ENCODE measurements around the gene NARF. TPM values are rescaled to one million over a fixed set of nuclear protein-coding genes. Genes with fewer than 3 reads are reported as not detected.

The NARF gene
- total and polyA plus RNA-seq, 2 experiments from 2014 or later = 113 to 215 TPM

DNA sequence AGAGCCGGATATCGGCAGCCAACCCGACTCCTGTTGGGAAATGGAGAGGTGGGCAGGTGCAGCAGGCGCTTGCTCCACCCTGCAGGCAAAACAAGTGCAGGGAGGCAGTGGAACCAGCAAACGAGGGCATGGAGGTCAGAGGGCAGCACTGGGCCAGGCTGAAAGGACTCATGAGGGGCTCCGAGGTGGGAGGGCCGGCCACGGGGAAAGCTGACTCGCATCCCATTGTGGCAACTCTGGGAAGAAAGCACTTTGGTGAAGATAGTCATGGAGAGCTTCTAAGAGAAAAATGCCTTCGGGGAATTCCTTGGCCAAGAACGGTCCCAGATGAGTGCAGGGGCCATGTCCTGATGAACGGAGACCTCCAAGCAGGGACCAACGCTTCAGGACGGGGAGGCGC is 12.4 kb upstream of the NARF start:
- Histone ChIP-seq H3K27me3 (no peaks in the 10 kb centered on the region), H3K36me3 (no peaks in the 10 kb centered on the region), H3K9me3 (ENCODE audit: low read depth) (no peaks in the 10 kb centered on the region), H3K4me3 (no peak overlapping the region), H3K27ac (no peak overlapping the region), H3K4me1 (ENCODE audit: low read depth) (peaks cover 4% of the 10 kb centered on the region)
- TF ChIP-seq, protein P1, sequence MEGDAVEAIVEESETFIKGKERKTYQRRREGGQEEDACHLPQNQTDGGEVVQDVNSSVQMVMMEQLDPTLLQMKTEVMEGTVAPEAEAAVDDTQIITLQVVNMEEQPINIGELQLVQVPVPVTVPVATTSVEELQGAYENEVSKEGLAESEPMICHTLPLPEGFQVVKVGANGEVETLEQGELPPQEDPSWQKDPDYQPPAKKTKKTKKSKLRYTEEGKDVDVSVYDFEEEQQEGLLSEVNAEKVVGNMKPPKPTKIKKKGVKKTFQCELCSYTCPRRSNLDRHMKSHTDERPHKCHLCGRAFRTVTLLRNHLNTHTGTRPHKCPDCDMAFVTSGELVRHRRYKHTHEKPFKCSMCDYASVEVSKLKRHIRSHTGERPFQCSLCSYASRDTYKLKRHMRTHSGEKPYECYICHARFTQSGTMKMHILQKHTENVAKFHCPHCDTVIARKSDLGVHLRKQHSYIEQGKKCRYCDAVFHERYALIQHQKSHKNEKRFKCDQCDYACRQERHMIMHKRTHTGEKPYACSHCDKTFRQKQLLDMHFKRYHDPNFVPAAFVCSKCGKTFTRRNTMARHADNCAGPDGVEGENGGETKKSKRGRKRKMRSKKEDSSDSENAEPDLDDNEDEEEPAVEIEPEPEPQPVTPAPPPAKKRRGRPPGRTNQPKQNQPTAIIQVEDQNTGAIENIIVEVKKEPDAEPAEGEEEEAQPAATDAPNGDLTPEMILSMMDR (IDR thresholded peaks at IDR 0.05; ENCODE audit: low read depth, low read length) = no peak
- DNase-seq (ENCODE audit: low read depth in 1 of 2, low spot score in 1 of 2) = no peak

DNA sequence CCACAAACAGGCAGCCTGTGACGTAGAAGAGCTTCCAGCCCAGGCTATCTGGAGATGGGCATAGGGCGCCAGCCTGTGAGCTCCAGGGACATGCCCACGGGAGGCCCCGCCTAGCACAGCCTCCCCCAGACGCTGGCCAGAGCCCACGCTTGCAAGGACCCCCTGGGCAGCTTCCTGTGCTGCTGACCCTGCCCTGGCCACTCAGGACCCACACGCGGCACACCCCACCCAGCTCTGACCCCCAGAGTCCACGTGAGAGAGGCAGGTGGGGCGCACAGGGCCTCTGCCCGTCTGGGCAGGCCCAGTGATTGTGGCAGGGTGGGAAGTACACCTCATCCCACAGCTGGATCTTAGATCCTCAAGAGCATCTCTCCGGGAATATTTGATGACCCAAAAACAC is 11.9 kb upstream of the NARF start:
- no peak for DNase-seq (ENCODE audit: low read depth in 1 of 2, low spot score in 1 of 2)
- peaks cover 4% of the 10 kb centered on the region for H3K4me1 ChIP-seq (ENCODE audit: low read depth)
- H3K27ac ChIP-seq = no peak overlapping the region
- no peaks in the 10 kb centered on the region for H3K36me3 ChIP-seq
- H3K4me3 ChIP-seq = no peak overlapping the region
- TF ChIP-seq, protein P1 (IDR thresholded peaks at IDR 0.05; ENCODE audit: low read depth, low read length) = no peak
- H3K9me3 ChIP-seq (ENCODE audit: low read depth) = no peaks in the 10 kb centered on the region
- no peaks in the 10 kb centered on the region for H3K27me3 ChIP-seq

- Histone ChIP-seq H3K27ac (no peak overlapping the region), H3K36me3 (no peaks in the 10 kb centered on the region), H3K27me3 (no peaks in the 10 kb centered on the region), H3K9me3 (ENCODE audit: low read depth) (no peaks in the 10 kb centered on the region), H3K4me1 (ENCODE audit: low read depth) (peaks cover 4% of the 10 kb centered on the region), H3K4me3 (no peak overlapping the region)
- DNase-seq (ENCODE audit: low read depth in 1 of 2, low spot score in 1 of 2) = no peak
- TF ChIP-seq, protein P1 (IDR thresholded peaks at IDR 0.05; ENCODE audit: low read depth, low read length) = no peak
These were observed 10.7 kb upstream of the NARF start for GRCh38 chr17:82447876-82448275.

DNA sequence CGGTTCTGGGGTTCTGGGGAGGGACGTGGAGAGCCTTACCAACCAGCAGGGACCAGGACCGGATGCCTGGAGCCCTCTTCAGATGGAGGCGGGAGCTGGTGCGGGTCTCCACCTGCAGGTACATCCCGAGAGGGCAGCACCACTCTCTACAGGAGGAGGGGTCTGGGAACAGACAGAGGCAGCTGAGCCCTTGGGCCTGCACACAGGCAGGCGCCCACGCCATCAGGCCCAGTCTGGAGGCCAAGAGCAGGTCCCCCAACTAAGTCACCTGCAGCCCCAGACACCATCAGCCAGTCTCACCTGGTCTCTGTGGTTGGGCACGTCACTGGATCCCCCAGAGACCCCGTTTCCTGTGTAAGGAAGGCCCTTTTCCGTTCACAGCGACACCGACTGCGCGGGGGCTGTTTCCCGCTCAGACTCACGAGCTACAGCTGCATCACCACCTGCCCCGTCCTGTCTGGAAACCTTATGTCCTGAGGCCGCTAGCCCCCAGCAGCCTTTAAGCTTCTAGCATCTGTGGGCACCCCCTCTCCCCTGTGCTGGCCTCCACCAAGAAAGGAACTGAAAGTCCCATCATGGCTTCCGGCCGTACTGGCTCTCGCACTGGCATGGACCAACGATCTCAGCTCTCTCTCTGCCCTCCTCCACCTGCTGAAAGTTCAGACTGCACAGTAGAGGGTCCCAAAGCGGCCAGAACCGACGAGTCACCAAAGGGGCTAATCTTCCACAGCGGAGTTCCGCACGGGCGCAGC is 9.2 kb upstream of the NARF start:
- peak overlapping the region; percentile 81 for H3K4me3 ChIP-seq
- H3K4me1 ChIP-seq (ENCODE audit: low read depth) = peaks cover 4% of the 10 kb centered on the region
- TF ChIP-seq, protein P1 (IDR thresholded peaks at IDR 0.05; ENCODE audit: low read depth, low read length) = no peak
- no peak for DNase-seq (ENCODE audit: low read depth in 1 of 2, low spot score in 1 of 2)
- no peaks in the 10 kb centered on the region for H3K9me3 ChIP-seq (ENCODE audit: low read depth)
- H3K36me3 ChIP-seq = no peaks in the 10 kb centered on the region
- H3K27ac ChIP-seq = no peak overlapping the region
- no peaks in the 10 kb centered on the region for H3K27me3 ChIP-seq

DNA sequence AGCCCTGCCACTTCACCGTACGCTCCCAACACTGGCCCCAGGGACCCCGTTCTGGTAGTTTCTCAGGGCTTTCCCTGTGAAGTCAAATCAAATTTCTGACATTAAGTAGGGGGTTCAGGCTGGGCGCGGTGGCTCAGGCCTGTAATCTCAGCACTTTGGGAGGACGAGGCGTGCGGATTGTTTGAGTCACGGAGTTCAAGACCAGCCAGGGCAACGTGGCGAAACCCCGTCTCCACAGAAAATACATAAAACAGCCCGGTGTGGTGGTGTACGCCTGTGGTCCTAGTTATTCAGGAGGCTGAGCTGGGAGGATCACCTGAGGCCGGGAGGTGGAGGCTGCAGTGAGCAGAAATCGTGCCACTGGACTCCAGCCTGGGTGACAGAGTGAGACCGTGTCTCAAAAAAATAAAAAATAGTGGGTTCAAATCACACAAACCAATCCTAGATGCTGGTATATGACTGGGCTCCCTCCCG is 8.6 kb upstream of the NARF start:
- DNase-seq (ENCODE audit: low read depth in 1 of 2, low spot score in 1 of 2) = no peak
- Histone ChIP-seq H3K36me3 (no peaks in the 10 kb centered on the region), H3K9me3 (ENCODE audit: low read depth) (no peaks in the 10 kb centered on the region), H3K4me3 (peak overlapping the region; percentile 81), H3K27me3 (no peaks in the 10 kb centered on the region), H3K27ac (no peak overlapping the region), H3K4me1 (ENCODE audit: low read depth) (peaks cover 4% of the 10 kb centered on the region)
- TF ChIP-seq, protein P1 (IDR thresholded peaks at IDR 0.05; ENCODE audit: low read depth, low read length) = no peak

Data from cardiac muscle cell (in vitro differentiated cells and primary cell).